ENCODE measurements around the gene CCDC138. TPM values are rescaled to one million over a fixed set of nuclear protein-coding genes. Genes with fewer than 3 reads are reported as not detected.

Gene CCDC138
- total RNA-seq, 1 experiment from 2014 or later: 10.6 TPM

DNA sequence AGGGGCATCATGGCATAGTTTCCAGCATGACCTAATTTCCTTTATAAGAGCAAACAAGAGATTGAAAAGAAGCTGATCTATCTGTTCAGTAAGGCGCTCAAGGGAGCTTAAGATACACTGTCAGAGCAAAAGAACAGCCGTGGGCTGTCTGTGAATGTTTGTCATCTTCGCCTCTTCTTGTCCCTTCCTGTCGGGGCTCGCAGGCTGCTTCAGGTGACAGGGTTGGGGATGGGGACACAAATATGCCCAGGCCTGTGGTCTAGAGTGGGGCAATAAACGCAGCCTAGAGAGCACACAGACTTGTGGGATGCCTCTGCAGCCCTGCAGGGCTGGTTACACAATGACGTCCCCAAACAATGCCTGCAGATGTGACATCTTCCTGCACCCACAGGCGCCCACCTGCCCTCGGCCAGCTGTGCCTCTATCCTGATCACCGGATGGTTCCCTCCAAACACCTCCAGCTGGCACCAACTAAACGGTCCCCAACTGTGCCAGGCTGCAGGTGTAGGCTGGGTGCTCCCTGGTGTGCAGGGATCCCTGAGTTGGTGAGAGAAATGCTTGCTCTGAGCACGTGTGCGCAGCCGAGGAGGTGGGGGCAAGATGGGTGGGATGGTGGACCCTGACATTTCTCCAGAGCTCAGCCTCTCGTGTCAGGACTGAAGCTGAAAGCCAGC, 129.7 kb downstream of the CCDC138 start:
- ChIA-PET POLR2A (ENCODE audit: unreplicated experiment) (no interaction called here), CTCF (no interaction called here)
- no peak overlapping the region for H3K4me3 ChIP-seq (ENCODE audit: low read length)
- H3F3A ChIP-seq (ENCODE audit: low read length, unreplicated experiment): no peaks in the 10 kb centered on the region
- no peak overlapping the region for H2AFZ ChIP-seq (ENCODE audit: low read length)
- ATAC-seq (no peak), DNase-seq (no peak)
- H3K9ac ChIP-seq (ENCODE audit: low read length): no peak overlapping the region
- H4K20me1 ChIP-seq (ENCODE audit: low read length): no peaks in the 10 kb centered on the region
- no peaks in the 10 kb centered on the region for H3K9me3 ChIP-seq (ENCODE audit: low read length)
- no peak overlapping the region for H3K4me2 ChIP-seq (ENCODE audit: low read length)
- no TSS peak for BruUV-seq (replicated peaks)
- no peaks in the 10 kb centered on the region for H3K79me2 ChIP-seq (ENCODE audit: low read length)
- no peaks in the 10 kb centered on the region for H3K36me3 ChIP-seq (ENCODE audit: low read depth, low read length)
- peaks cover 3% of the 10 kb centered on the region for H3K4me1 ChIP-seq (ENCODE audit: insufficient read depth, low read length)
- H3K9me2 ChIP-seq (replicated peaks; ENCODE audit: low read length): no peaks in the 10 kb centered on the region
- no peaks in the 10 kb centered on the region for H3K27me3 ChIP-seq (ENCODE audit: low read length)
- TF ChIP-seq EZH2phosphoT487 (IDR thresholded peaks at IDR 0.05; ENCODE audit: borderline replicate concordance, low read length) (no peak), EZH2 (IDR thresholded peaks at IDR 0.05; ENCODE audit: low read length, unreplicated experiment) (no peak)
- TF ChIP-seq, protein P1, sequence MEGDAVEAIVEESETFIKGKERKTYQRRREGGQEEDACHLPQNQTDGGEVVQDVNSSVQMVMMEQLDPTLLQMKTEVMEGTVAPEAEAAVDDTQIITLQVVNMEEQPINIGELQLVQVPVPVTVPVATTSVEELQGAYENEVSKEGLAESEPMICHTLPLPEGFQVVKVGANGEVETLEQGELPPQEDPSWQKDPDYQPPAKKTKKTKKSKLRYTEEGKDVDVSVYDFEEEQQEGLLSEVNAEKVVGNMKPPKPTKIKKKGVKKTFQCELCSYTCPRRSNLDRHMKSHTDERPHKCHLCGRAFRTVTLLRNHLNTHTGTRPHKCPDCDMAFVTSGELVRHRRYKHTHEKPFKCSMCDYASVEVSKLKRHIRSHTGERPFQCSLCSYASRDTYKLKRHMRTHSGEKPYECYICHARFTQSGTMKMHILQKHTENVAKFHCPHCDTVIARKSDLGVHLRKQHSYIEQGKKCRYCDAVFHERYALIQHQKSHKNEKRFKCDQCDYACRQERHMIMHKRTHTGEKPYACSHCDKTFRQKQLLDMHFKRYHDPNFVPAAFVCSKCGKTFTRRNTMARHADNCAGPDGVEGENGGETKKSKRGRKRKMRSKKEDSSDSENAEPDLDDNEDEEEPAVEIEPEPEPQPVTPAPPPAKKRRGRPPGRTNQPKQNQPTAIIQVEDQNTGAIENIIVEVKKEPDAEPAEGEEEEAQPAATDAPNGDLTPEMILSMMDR (conservative IDR thresholded peaks at IDR 0.05; ENCODE audit: low read depth, low read length): no peak
- no peak overlapping the region for H3K27ac ChIP-seq (ENCODE audit: low read length)
- intact Hi-C loops (cut with micrococcal nuclease): no loop called here

DNA sequence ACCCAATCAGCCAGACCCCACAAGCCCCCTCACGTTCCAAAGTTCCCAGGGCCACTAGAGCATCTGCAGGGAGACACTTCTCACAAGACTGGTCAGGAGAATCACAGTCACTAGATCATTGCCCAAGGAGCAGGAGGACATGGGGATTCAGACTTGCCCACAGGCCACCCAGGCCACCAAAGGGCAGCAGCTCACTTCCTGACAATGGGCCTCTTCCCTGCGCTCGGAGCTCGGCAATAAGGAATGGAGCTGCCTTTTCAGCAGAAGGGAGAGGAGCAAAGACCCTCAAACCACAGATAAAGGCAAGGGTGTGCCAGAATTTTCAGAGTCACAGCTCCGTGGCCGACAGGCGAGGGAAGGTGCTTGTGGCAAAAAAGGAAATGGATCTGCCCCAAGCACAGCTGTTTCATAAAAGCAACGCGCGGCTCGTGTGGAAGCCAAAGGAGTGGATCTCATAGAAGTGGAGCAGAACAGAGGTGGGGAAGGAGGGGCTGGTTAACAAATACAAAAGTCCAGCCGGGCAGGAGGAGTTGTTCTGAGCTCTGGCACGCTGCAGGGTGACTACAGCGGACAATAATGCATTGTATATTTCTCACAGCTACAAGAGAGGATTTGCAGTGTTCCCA, 130.3 kb downstream of the CCDC138 start:
- DNase-seq (no peak), ATAC-seq (no peak)
- Histone ChIP-seq H3K9ac (ENCODE audit: low read length) (no peak overlapping the region), H3K4me3 (ENCODE audit: low read length) (no peak overlapping the region), H3K4me2 (ENCODE audit: low read length) (no peak overlapping the region), H2AFZ (ENCODE audit: low read length) (no peak overlapping the region), H3K9me2 (replicated peaks; ENCODE audit: low read length) (no peaks in the 10 kb centered on the region), H3K4me1 (ENCODE audit: insufficient read depth, low read length) (peaks cover 10% of the 10 kb centered on the region), H3F3A (ENCODE audit: low read length, unreplicated experiment) (no peaks in the 10 kb centered on the region), H3K9me3 (ENCODE audit: low read length) (no peaks in the 10 kb centered on the region), H3K36me3 (ENCODE audit: low read depth, low read length) (no peaks in the 10 kb centered on the region), H3K79me2 (ENCODE audit: low read length) (no peaks in the 10 kb centered on the region), H3K27ac (ENCODE audit: low read length) (no peak overlapping the region), H4K20me1 (ENCODE audit: low read length) (no peaks in the 10 kb centered on the region), H3K27me3 (ENCODE audit: low read length) (no peaks in the 10 kb centered on the region)
- intact Hi-C loops (cut with micrococcal nuclease): no loop called here
- CTCF ChIA-PET: interaction anchor here (0.7 kb wide), 1 partner anchor 52 kb away, joined by 6 read pairs; no protein-coding TSS in a partner anchor
- POLR2A ChIA-PET (ENCODE audit: unreplicated experiment): interaction anchor here (0.6 kb wide), 1 partner anchor 16 kb away, joined by 5 read pairs; no protein-coding TSS in a partner anchor
- no TSS peak for BruUV-seq (replicated peaks)
- TF ChIP-seq EZH2 (IDR thresholded peaks at IDR 0.05; ENCODE audit: low read length, unreplicated experiment) (no peak), EZH2phosphoT487 (IDR thresholded peaks at IDR 0.05; ENCODE audit: borderline replicate concordance, low read length) (no peak)
- TF ChIP-seq, protein P1 (conservative IDR thresholded peaks at IDR 0.05; ENCODE audit: low read depth, low read length): no peak

DNA sequence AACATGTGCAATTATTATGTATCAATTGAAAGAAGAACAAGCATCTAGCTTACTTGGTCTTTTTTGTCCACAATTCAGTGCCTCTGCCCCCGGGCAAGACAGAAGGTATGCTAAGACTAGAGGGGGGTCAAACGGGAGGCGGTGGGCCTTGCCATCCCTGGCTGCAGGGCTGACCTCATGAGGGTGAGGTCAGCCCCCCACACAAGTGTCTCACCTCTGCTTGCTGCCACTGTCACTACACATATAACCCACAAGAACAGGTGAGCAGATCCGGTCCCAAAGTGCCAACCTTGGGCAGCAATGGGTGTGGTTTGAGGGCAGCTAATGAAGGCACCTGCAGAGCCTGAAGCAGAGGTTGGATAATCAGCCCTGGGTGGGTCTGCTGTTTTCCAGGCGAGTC, 131.0 kb downstream of the CCDC138 start:
- no peak overlapping the region for H3K4me3 ChIP-seq (ENCODE audit: low read length)
- no peak overlapping the region for H3K9ac ChIP-seq (ENCODE audit: low read length)
- DNase-seq (no peak), ATAC-seq (no peak)
- H3K4me2 ChIP-seq (ENCODE audit: low read length): no peak overlapping the region
- H3K4me1 ChIP-seq (ENCODE audit: insufficient read depth, low read length): peaks cover 16% of the 10 kb centered on the region
- no peak overlapping the region for H2AFZ ChIP-seq (ENCODE audit: low read length)
- H3F3A ChIP-seq (ENCODE audit: low read length, unreplicated experiment): no peaks in the 10 kb centered on the region
- no peaks in the 10 kb centered on the region for H3K27me3 ChIP-seq (ENCODE audit: low read length)
- no peaks in the 10 kb centered on the region for H3K9me3 ChIP-seq (ENCODE audit: low read length)
- no peaks in the 10 kb centered on the region for H3K36me3 ChIP-seq (ENCODE audit: low read depth, low read length)
- POLR2A ChIA-PET (ENCODE audit: unreplicated experiment): no interaction called here
- H3K27ac ChIP-seq (ENCODE audit: low read length): no peak overlapping the region
- no peak for TF ChIP-seq EZH2 (IDR thresholded peaks at IDR 0.05; ENCODE audit: low read length, unreplicated experiment)
- no peaks in the 10 kb centered on the region for H3K79me2 ChIP-seq (ENCODE audit: low read length)
- CTCF ChIA-PET: interaction anchor here (0.7 kb wide), 1 partner anchor 52 kb away, joined by 6 read pairs; no protein-coding TSS in a partner anchor
- H3K9me2 ChIP-seq (replicated peaks; ENCODE audit: low read length): no peaks in the 10 kb centered on the region
- no TSS peak for BruUV-seq (replicated peaks)
- intact Hi-C loops (cut with micrococcal nuclease): no loop called here
- H4K20me1 ChIP-seq (ENCODE audit: low read length): no peaks in the 10 kb centered on the region
